Neutrophil (primary cell): Measurements from ENCODE around the gene PRKN.

ENCODE experiments used
- H3K27ac ChIP-seq: fragments of 200-600 bp; sonication (generic); 2 replicates; pipeline ENCODE4 v1.5.1; 2016; ENCODE audit warnings: mild to moderate bottlenecking, moderate library complexity
- H3K27me3 ChIP-seq: fragments of 200-600 bp; sonication (generic); 2 replicates; pipeline ENCODE4 v1.6.0; 2016; ENCODE audit warnings: mild to moderate bottlenecking
- H3K36me3 ChIP-seq: fragments of 200-600 bp; sonication (generic); 2 replicates; pipeline ENCODE4 v1.5.1; 2017
- H3K4me1 ChIP-seq, 2 experiments: fragments of 200-600 bp in 1 of 2; sonication (generic) in 1 of 2; 1 replicate in 1 of 2; 2 replicates in 1 of 2; pipeline versions ENCODE4 v1.5.1 to v1.6.1; 2013 to 2016; ENCODE audit warnings: low read depth in 1 of 2, low read length in 1 of 2, mild to moderate bottlenecking in 1 of 2, moderate library complexity in 1 of 2; ENCODE audit not compliant: control insufficient read depth in 1 of 2, insufficient read depth in 1 of 2
- H3K4me3 ChIP-seq, 2 experiments: fragments of 200-600 bp in 1 of 2; sonication (generic) in 1 of 2; 1 replicate in 1 of 2; 2 replicates in 1 of 2; pipeline ENCODE4 v1.5.1; 2013 to 2016; ENCODE audit warnings: low read depth in 1 of 2, low read length in 1 of 2, mild to moderate bottlenecking in 1 of 2, moderate library complexity in 1 of 2
- H3K9me3 ChIP-seq: fragments of 200-600 bp; sonication (generic); 2 replicates; pipeline ENCODE4 v1.5.1; 2016
- CTCF ChIP-seq: fragments of 200-600 bp; sonication (generic); IDR thresholded peaks from 2 replicates; pipeline ENCODE4 v1.5.1; 2016; ENCODE audit warnings: antibody characterized with exemption

PRKN gene

GRCh38 chr6:162471842-162472241 lies 255.7 kb downstream of the PRKN start:
- Histone ChIP-seq H3K4me3 (no peak overlapping the region), H3K9me3 (no peaks in the 10 kb centered on the region), H3K36me3 (no peaks in the 10 kb centered on the region), H3K27ac (no peak overlapping the region), H3K4me1 (no peaks in the 10 kb centered on the region), H3K27me3 (no peaks in the 10 kb centered on the region)
- TF ChIP-seq CTCF: no peak

GRCh38 chr6:162468326-162468725 lies 259.2 kb downstream of the PRKN start:
- Histone ChIP-seq H3K4me1 (no peaks in the 10 kb centered on the region), H3K9me3 (no peaks in the 10 kb centered on the region), H3K27me3 (no peaks in the 10 kb centered on the region), H3K4me3 (no peak overlapping the region), H3K36me3 (no peaks in the 10 kb centered on the region), H3K27ac (no peak overlapping the region)
- no peak for TF ChIP-seq CTCF

GRCh38 chr6:162467679-162468078 lies 259.9 kb downstream of the PRKN start:
- Histone ChIP-seq H3K27ac (no peak overlapping the region), H3K9me3 (no peaks in the 10 kb centered on the region), H3K4me3 (no peak overlapping the region), H3K4me1 (no peaks in the 10 kb centered on the region), H3K36me3 (no peaks in the 10 kb centered on the region), H3K27me3 (no peaks in the 10 kb centered on the region)
- no peak for TF ChIP-seq CTCF

- no peaks in the 10 kb centered on the region for H3K9me3 ChIP-seq
- no peaks in the 10 kb centered on the region for H3K4me1 ChIP-seq
- no peaks in the 10 kb centered on the region for H3K27me3 ChIP-seq
- H3K36me3 ChIP-seq: no peaks in the 10 kb centered on the region
- no peak for TF ChIP-seq CTCF
- H3K27ac ChIP-seq: no peak overlapping the region
- H3K4me3 ChIP-seq: no peak overlapping the region
Measured at GRCh38 chr6:162463576-162463975, 264.0 kb downstream of the PRKN start.

- H3K27me3 ChIP-seq: no peaks in the 10 kb centered on the region
- TF ChIP-seq CTCF: no peak
- H3K9me3 ChIP-seq: no peaks in the 10 kb centered on the region
- H3K4me3 ChIP-seq: no peak overlapping the region
- H3K36me3 ChIP-seq: no peaks in the 10 kb centered on the region
- no peaks in the 10 kb centered on the region for H3K4me1 ChIP-seq
- H3K27ac ChIP-seq: no peak overlapping the region
Measured at GRCh38 chr6:162459985-162460384, 267.6 kb downstream of the PRKN start.

GRCh38 chr6:162450358-162450757 lies 277.2 kb downstream of the PRKN start:
- Histone ChIP-seq H3K4me1 (no peaks in the 10 kb centered on the region), H3K4me3 (no peak overlapping the region), H3K9me3 (no peaks in the 10 kb centered on the region), H3K36me3 (no peaks in the 10 kb centered on the region), H3K27ac (no peak overlapping the region), H3K27me3 (no peaks in the 10 kb centered on the region)
- TF ChIP-seq CTCF: no peak
